T-helper 1 cell treated with Interleukin-12 subunit alpha and Interleukin-12 subunit beta and Interleukin-4 antibody, amounts not matched to agents 30 ng/mL and 1 ng/mL, for 36 hours (primary cell): Measurements from ENCODE around the gene IRGQ. TPM values are rescaled to one million over a fixed set of nuclear protein-coding genes. Genes with fewer than 3 reads are reported as not detected.
"Not testable (repeated sequence)": the region's sequence is repeated elsewhere in the genome, so short reads cannot be mapped to it uniquely, and the experiment has no call there.

Experiments used
- intact Hi-C: fragments of 100-400 bp; cut with micrococcal nuclease; formaldehyde crosslinking; loops from one replicate; pipeline ENCODE4 v1.15.1; 2024
- total RNA-seq: library from RNA; stranded (reverse); gene quantifications from 2 replicates; pipeline ENCODE4 v1.2.3, GENCODE V29; 2022

IRGQ gene
- total RNA-seq, 1 donor from 2014 or later = 23.1 TPM

GRCh38 chr19:43599635-43600295 is 3.8 kb upstream of the IRGQ start:
- intact Hi-C loops = no loop called here

GRCh38 chr19:43598445-43599240 is 2.7 kb upstream of the IRGQ start:
- intact Hi-C loops = no loop called here

- intact Hi-C loops = loop anchor here (2.0 kb wide), 2 partner anchors 159 to 187 kb away; no protein-coding TSS in a partner anchor
Measured at GRCh38 chr19:43597876-43598275, 1.9 kb upstream of the IRGQ start.

GRCh38 chr19:43596842-43597461 is 1.0 kb upstream of the IRGQ start:
- intact Hi-C loops = loop anchor here (1.0 to 2.0 kb wide), 13 partner anchors 17 to 1293 kb away; partner anchors contain the start of genes PHLDB3, PINLYP, SMG9 and XRCC1

GRCh38 chr19:43595605-43595998 is 332 bp downstream of the IRGQ start:
- intact Hi-C loops = no loop called here

DNA sequence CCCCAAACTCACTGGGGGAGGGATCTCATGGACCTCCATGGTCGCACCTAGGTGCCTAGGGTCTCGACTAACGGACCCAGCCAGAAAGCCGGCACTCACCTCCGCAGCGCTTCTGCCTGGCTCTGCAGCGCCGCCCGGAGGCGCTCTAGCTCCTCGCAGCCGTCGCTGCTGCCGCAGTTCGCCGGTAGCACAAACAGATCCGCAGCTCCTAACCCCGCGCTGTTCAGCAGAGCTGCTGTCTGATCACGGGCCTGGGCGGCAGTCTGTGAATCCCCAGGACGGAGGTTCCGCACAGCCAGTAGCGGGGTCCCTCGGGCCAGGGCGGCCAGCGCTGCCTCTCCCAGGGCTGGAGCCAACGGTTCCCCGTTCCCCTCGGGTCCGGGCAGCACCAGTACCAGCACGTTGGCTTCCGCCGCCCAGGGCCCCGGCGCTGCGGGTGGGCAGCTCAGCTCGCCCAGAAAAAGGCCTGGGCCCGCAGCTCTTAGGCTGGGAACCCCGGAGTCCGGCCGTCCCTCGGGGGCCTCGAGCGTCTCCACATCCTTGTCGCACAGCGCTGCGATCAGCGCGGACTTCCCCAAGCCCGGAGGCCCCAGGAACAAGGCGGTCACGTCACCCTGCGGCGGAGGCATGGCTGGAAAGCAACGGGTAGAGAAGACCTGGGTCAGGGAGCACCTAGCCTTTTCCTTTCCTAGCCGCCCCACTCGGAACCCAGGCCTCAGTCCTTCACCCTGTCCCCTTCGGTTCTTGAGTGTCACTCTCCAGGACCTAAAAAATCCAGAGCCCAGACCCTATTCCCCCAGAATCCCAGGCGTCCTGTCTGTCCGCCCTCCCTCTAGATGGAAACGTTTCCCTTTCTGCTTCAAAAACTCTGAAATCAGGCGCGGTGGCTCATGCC is 977 bp downstream of the IRGQ start:
- intact Hi-C loops = loop anchor here (1.0 kb wide), 3 partner anchors 40 to 162 kb away; no protein-coding TSS in a partner anchor

- intact Hi-C loops = loop anchor here (1.0 kb wide), 3 partner anchors 39 to 161 kb away; no protein-coding TSS in a partner anchor
Measured at GRCh38 chr19:43594081-43594697, 1.7 kb downstream of the IRGQ start.

GRCh38 chr19:43592800-43593350 is 3.1 kb downstream of the IRGQ start:
- intact Hi-C loops = no loop called here

- intact Hi-C loops = no loop called here
Measured at GRCh38 chr19:43591904-43592772, 3.8 kb downstream of the IRGQ start.

DNA sequence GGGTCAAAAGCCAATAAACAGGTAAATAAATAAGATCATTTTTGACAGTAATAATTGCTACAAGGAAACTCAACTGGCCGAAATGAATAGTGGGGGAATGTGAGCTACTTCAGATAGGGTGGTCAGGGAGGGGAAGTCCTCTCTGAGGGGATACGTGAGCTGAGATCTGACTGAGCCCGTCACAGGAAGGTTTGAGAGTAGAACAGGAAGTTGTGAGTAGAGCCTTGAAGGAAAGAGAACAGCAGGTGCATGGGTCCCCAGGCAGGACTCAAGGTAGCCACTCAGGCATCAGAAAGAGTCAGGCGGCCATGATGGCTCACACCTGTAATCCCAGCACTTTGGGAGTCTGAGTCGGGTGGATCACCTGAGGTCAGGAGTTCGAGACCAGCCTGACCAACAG is 6.3 kb downstream of the IRGQ start:
- intact Hi-C loops = no loop called here

- intact Hi-C loops = no loop called here
Measured at GRCh38 chr19:43589277-43589676, 6.7 kb downstream of the IRGQ start.

- intact Hi-C loops = not testable (repeated sequence)
Measured at GRCh38 chr19:43587029-43587428, 8.9 kb downstream of the IRGQ start.

GRCh38 chr19:43586346-43586745 is 9.6 kb downstream of the IRGQ start:
- intact Hi-C loops = no loop called here

- intact Hi-C loops = no loop called here
Measured at GRCh38 chr19:43584484-43584883, 11.4 kb downstream of the IRGQ start.

DNA sequence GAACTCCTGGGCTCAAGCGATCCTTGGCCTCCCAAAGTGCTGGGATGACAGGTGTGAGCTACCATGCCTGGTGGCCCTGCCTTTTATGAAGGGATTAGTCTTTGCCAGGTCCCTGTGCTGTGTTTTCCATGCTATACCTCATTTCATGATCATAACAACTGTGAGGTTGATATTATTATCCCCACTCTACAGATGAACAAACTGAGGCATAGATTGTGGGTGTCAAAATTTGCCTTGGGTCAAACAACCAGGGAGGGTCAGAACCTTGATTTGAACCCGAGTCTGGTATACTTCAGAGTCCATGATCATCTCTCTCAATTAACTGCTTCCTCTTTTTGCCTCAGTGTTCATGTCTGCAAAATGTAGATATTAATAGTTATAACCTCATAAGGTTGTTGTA is 13.4 kb downstream of the IRGQ start:
- intact Hi-C loops = no loop called here

- intact Hi-C loops = loop anchor here (2.0 kb wide), 1 partner anchor 19 kb away; no protein-coding TSS in a partner anchor
Measured at GRCh38 chr19:43581467-43581866, 14.5 kb downstream of the IRGQ start.

GRCh38 chr19:43578787-43579186 is 17.1 kb downstream of the IRGQ start:
- intact Hi-C loops = no loop called here

- intact Hi-C loops = loop anchor here (1.0 to 2.0 kb wide), 10 partner anchors 14 to 178 kb away; partner anchors contain the start of genes IRGQ, SMG9, ZNF428 and ZNF575
Measured at GRCh38 chr19:43575955-43576878, 19.7 kb downstream of the IRGQ start.
